SK-MEL-5 (cell line): Measurements from ENCODE around the gene TSR3. TPM values are rescaled to one million over a fixed set of nuclear protein-coding genes. Genes with fewer than 3 reads are reported as not detected.
"Not testable (repeated sequence)": the region's sequence is repeated elsewhere in the genome, so short reads cannot be mapped to it uniquely, and the experiment has no call there.

Source experiments
- DNase-seq: peaks from one replicate; pipeline ENCODE4 v3.0.0-alpha.2; 2016; ENCODE audit warnings: low read depth, low spot score
- in situ Hi-C: cut with HindIII; loops from 2 replicates; pipeline ENCODE4 v1.10.0; 2016; ENCODE audit warnings: low sequenced_read_pairs, high pct_unique_total_duplicates, low pct_unique_long_range_greater_than_20kb
- total RNA-seq: library from RNA; depleted of rRNA; stranded (reverse); fragments of >200 nt; shearing (Covaris generic); gene quantifications from 2 replicates; pipeline ENCODE4 v1.2.3, GENCODE V29; 2014

The TSR3 gene
- total RNA-seq, 1 experiment from 2014 or later = 68.1 TPM

DNA sequence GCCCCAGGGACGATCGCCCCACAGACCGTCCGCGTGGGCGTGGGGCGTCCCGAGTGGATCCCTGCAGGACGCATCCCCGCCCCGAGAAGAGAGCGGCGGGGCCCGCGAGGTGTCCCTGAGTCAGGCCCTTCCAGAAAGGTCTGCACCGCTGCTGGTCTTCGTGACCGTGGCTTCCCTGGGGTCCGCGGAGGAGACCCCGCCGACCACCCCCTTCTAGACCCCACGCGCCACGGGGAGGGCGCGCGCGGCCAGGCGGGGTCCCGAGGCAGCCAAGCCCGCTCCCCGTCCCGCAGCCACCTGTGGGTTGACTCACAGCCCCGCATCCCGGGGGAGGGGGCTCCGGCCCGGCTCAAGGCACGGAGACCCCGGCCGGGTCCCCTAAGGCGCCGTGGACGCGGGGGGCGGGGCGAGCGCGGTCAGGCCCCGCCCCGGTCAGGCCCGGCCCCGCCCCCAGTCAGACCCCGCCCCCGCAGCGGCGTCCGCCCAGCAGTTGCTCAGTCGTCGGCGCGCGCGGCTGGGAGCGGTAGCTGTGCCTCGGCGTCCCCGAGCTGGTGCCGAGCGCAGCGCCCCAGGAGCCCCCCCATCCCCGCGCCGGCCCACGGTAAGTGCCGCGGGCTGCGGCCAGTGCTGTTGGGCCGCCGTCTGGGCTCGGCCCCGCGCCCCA is 18.4 kb downstream of the TSR3 start, which contains the start of gene BAIAP3:
TSS of gene BAIAP3 (plus strand) at position 497 of the 664 bp plus-strand sequence. CDS start 4,905 bp downstream, outside the sequence.
- DNase-seq = peak; percentile 28
- in situ Hi-C loops = no loop called here

DNA sequence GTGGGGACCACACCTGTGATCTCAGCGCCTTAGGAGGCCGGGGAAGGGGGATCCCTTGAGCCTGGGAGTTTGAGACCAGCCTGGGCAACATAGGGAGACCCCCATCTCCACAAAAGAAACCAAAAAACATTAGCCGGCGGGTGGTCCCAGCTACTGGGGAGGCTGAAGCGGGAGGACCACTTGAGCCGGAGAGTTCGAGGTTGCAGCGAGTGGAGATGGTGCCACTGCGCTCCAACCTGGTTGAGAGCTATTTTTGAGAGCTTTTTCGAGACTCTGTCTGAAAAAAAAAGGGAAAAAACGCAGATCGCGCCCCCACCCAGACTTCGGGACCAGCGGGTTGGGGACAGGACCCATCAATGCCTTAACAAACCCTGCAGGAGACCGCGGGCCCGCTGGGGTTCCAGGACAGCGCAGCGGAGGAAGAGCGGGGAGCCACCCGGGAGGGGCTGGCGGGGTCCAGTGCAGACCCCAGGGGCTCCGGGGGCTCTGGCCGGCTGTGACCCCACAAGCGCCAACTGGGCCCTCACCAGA is 19.0 kb downstream of the TSR3 start:
- in situ Hi-C loops = no loop called here
- DNase-seq = no peak

- in situ Hi-C loops = no loop called here
- peak; percentile 24 for DNase-seq
Observed at GRCh38 chr16:1331712-1332617, 19.7 kb downstream of the TSR3 start.

DNA sequence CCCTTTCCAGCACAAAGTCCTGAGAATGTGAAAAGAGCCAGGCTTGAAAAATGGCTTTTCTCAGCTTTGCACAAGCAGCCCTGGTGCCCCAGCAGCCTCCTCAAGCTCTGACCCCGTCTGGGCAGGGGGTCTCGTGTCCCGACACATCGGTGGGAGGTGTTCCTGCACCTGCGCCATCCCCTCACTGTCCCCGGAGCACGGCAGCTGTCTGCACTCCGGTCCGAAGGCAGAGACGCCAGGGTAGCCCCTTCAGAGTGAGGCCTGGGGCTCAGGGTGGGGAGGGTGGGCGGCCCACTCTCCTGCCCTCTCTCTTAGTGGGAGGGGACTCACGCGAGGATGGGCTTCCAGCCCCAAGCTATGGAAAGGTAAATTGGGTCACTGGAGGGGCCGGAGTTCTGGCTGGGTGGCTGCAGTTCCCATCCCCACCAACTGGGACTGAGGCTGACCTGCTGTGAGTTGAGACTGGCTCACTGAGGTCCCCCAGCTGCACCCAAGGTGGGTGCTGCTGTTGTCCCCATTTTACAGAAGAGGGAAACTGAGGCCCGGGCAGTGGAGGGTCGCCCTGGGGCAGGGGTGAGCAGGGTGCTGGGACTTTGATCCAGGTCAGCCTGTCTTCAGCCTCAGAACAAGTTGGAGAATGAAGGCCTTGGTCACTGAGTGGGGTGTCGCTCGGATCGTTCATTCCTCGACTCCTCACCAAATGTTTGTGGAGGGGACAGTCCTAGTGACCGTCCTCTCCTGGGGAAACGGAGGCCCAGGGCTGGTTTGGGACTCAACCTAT is 20.6 kb downstream of the TSR3 start:
- in situ Hi-C loops = no loop called here
- DNase-seq = no peak

- in situ Hi-C loops = no loop called here
- no peak for DNase-seq
Observed at GRCh38 chr16:1330260-1330914, 21.3 kb downstream of the TSR3 start.

DNA sequence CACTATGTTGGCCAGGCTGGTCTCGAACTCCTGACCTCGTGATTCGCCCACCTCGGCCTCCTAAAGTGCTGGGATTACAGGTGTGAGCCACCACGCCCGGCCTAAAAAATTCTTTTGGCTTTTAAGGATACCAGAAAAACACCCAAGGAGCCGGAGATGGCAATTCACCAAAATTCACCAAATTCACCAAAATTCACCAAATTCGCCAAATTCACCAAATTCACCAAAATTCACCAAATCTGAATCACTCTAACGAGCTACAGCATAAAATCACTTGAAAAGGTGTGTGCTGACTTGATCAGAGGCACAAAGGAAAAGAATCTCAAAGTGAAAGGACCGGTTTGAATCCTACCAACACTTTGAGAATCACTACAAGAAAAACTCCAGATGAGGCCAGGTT is 22.7 kb downstream of the TSR3 start:
- DNase-seq, in situ Hi-C loops: not testable (repeated sequence)

DNA sequence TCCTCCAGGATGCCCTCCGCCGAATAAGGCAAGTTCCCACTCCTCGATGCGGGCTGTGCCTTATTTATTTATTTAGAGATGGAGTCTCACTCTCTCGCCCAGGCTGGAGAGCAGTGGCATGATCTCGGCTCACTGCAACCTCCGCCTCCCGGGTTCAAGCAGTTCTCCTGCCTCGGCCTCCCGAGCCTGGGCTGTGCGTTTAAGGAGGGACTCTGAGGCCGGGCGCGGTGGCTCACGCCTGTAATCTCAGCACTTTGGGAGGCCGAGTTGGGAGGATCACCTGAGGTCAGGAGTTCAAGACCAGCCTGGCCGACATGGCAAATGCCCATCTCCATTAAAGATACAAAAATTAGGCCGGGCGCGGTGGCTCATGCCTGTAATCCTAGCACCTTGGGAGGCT is 23.5 kb downstream of the TSR3 start:
- in situ Hi-C loops, DNase-seq: not testable (repeated sequence)

- in situ Hi-C loops = no loop called here
- no peak for DNase-seq
Observed at GRCh38 chr16:1327619-1327947, 24.1 kb downstream of the TSR3 start.

DNA sequence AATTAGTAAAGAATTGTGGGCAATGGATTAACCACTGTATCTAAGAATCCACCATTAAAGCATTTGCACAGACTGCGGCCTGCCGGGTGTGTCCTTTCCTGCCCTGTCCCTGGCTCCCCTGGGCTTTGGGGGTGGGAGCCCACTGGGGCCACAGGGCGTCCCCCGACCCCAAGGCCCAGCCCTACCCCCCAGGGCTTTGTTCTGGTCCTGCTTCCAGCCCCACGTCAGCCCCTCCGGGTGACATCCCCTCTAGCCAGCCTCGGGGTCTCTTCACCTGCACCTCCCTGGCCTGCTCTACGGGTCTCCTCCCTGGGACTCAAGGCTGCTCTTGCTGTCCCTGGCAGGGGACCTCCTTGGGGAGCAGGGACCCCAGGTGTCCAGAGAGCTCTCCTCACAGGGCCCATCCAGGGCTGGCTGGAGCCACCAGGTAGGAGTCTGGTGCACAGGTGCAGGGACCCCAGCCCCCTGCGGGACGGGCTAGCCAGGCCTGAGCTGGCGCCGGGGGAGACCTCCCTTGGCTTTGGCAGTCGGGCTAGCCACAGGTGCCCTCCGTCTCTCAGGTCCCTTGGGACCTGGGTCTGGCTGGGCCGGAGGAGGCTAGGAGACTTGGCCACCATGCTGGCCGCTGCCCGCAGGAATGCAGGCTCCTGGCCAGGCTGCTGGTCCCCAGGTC is 24.6 kb downstream of the TSR3 start:
- DNase-seq = no peak
- in situ Hi-C loops = no loop called here

DNA sequence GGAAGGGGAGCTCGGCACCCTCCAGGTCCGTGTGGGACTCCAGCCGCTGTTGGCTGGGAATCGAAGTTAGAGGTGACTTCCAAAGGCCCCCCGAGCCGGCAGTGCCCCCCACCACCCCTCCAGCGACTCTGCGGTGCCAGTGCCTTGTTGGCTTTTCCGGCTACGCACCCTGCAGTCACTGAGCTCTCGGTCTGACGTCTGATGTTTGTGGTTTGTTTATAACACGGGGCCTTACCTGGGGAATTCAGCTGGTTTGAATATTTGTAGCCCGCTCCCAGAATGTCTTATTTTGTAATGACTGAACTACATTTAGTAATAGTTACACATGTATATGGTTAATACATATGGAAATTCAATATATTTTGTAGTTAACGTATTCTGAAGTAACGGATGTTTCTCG is 25.3 kb downstream of the TSR3 start:
- DNase-seq = no peak
- in situ Hi-C loops = no loop called here

GRCh38 chr16:1325673-1326371 is 25.9 kb downstream of the TSR3 start:
- in situ Hi-C loops = no loop called here
- no peak for DNase-seq

DNA sequence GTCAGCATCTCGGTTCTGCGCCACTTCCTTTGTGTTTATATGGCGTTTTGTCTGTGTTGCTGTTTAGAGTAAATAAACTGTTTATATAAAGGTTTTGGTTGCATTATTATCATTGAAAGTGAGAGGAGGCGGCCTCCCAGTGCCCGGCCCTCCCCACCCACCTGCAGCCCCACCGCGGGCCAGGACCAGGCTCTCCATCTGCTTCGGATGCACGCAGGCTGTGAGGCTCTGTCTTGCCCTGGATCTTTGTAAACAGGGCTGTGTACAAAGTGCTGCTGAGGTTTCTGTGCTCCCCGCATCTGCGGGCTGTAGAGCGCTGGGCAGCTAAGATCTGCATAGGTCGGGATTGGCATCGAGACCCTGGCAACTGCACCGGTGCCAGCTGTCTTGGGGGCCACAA is 26.4 kb downstream of the TSR3 start:
- in situ Hi-C loops = no loop called here
- no peak for DNase-seq

GRCh38 chr16:1324286-1324826 is 27.3 kb downstream of the TSR3 start:
- in situ Hi-C loops = no loop called here
- no peak for DNase-seq

- peak; percentile 95 for DNase-seq
- in situ Hi-C loops = no loop called here
Observed at GRCh38 chr16:1323296-1324239, 28.1 kb downstream of the TSR3 start.

DNA sequence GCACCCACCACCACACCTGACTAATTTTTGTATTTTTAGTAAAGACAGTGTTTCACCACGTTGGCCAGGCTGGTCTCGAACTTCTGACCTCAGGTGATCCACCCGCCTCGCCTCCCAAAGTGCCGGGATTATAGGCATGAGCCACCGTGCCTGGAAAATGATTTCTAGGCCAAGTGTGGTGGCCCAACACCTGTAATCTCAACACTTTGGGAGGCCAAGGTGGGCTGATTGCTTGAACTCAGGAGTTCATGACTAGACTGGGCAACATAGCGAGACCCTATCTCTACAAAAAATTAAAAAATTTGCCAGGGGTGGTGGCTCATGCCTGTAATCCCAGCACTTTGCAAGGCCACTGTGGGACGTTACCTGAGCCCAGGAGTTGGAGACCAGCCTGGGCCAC is 29.3 kb downstream of the TSR3 start:
- in situ Hi-C loops = no loop called here
- DNase-seq = no peak
